T-helper 2 cell treated with Interferon-gamma antibody and Interleukin-4, amounts not matched to agents 5 μg/mL and 100 μg/mL, for 36 hours (primary cell): Measurements from ENCODE around the gene MEFV.
A peak's percentile ranks its signal among the peaks of the same experiment; 100 is the strongest.
"Not testable (repeated sequence)": the region's sequence is repeated elsewhere in the genome, so short reads cannot be mapped to it uniquely, and the experiment has no call there.

ENCODE experiments used
- DNase-seq: peaks from one replicate; pipeline ENCODE4 v3.0.0; 2021; ENCODE audit warnings: low spot score
- H3K27ac Mint-ChIP-seq: one replicate; pipeline ENCODE4 v1.8.0; 2021; ENCODE audit warnings: mild to moderate bottlenecking, mixed read lengths
- H3K27me3 Mint-ChIP-seq: one replicate; pipeline ENCODE4 v1.8.0; 2021; ENCODE audit warnings: low read depth, mixed read lengths
- H3K36me3 Mint-ChIP-seq: one replicate; pipeline ENCODE4 v1.8.0; 2021; ENCODE audit warnings: low read depth, mixed read lengths
- H3K4me1 Mint-ChIP-seq: one replicate; pipeline ENCODE4 v1.8.0; 2021; ENCODE audit warnings: low read depth, mixed read lengths
- H3K4me3 Mint-ChIP-seq: one replicate; pipeline ENCODE4 v1.8.0; 2022; ENCODE audit warnings: mild to moderate bottlenecking, moderate library complexity, mixed read lengths
- H3K9me3 Mint-ChIP-seq: one replicate; pipeline ENCODE4 v1.8.0; 2021; ENCODE audit warnings: mixed read lengths

Gene MEFV

DNA sequence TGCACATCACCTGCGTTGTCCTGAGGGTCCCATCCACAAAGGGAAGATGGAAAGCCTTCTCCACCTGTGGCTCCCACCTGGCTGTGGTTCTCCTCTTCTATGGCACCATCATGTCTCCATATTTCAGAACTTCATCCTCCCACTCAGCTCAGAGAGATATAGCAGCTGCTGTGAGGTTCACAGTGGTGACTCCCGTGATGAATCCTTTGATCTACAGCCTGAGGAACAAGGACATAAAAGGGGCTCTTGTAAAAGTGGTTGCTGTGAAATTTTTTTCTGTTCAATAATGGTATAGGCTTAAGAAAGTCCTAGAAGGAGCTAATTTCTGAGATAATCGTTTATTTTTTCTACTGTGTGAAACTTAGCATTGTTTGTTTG lies 40.2 kb downstream of the MEFV start:
- Mint-ChIP-seq H3K4me3 (peak overlapping the region; percentile 50), H3K4me1 (peaks cover 32% of the 10 kb centered on the region), H3K9me3 (peaks cover 53% of the 10 kb centered on the region), H3K27me3 (no peaks in the 10 kb centered on the region), H3K27ac (peak overlapping the region; percentile 97), H3K36me3 (peaks cover 38% of the 10 kb centered on the region)
- no peak for DNase-seq

DNA sequence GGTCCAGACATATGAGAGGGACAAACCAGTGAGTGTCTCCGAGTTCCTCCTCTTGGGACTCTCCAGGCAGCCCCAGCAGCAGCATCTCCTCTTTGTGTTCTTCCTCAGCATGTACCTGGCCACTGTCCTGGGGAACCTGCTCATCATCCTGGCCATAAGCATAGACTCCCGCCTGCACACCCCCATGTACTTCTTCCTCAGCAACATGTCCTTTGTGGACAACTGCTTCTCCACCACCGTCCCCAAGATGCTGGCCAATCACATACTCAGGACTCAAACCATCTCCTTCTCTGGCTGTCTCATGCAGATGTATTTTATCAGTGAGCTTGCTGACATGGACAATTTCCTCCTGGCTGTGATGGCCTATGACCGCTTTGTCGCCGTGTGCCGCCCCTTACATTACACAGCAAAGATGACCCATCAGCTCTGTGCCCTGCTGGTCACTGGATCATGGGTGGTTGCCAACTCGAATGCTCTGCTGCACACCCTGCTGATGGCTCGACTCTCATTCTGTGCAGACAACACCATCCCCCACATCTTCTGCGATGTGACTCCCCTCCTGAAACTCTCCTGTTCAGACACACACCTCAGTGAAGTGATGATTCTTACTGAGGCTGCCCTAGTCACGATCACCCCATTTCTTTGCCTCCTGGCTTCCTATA lies 40.7 kb downstream of the MEFV start:
- Mint-ChIP-seq H3K27me3 (no peaks in the 10 kb centered on the region), H3K27ac (peak overlapping the region; percentile 97), H3K36me3 (peaks cover 37% of the 10 kb centered on the region), H3K9me3 (peaks cover 49% of the 10 kb centered on the region), H3K4me1 (peaks cover 32% of the 10 kb centered on the region), H3K4me3 (peak overlapping the region; percentile 50)
- DNase-seq: no peak

DNA sequence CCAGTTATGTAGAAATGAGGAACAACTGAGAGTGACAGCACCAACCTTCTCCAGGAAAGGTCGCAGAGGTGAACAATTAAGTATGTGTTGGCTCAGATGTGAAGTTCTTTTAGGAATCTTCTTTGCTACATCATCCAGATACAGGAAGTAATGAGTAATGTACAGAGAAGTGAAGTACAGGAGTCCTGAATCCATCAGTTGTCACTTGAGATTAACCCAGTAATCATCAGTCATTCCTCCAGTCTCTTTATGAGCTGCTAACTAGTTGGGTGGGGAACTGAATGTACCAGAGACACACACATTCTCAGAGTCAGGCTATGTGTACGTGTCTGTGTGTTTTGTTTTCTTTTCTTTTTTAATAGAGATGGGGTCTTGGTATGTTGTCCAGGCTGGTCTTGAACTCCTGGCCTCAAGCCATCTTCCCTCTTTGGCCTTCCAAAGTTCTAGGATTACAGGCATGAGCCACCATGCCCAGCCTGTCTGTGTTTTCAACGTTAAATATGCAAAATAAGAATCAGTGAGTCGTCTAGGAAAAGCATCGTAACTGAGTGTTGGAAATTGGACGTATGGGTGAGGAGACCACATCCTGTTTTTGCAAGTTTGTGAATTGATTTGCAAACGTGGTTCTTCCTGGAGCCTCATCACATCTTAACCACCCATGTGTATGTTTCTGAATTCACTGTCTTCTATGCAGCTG lies 41.4 kb downstream of the MEFV start:
- DNase-seq: peak; percentile 28
- Mint-ChIP-seq H3K36me3 (peaks cover 36% of the 10 kb centered on the region), H3K9me3 (peaks cover 49% of the 10 kb centered on the region), H3K4me3 (peak overlapping the region; percentile 50), H3K27me3 (no peaks in the 10 kb centered on the region), H3K27ac (peak overlapping the region; percentile 97), H3K4me1 (peaks cover 32% of the 10 kb centered on the region)

DNA sequence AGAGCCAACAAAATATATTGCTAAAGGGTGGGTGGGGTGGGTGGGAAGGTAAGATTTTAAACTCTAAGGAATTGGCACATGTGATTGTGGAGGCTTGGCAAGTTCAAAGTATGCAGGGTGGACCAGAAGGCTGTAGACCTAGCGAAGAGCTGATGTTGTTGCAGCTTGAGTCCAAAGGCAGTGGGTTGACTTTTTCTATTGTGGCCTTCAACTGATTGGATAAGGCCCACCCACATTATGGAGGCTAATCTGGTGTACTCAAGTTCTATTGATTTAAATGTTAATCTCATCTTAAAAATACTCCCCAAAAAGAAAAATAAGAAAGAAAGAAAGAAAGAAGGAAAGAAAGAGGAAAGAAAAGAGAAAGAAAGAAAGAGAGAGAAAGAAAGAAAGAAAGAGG lies 43.9 kb downstream of the MEFV start:
- DNase-seq: no peak
- H3K9me3 Mint-ChIP-seq: peaks cover 56% of the 10 kb centered on the region
- peaks cover 30% of the 10 kb centered on the region for H3K36me3 Mint-ChIP-seq
- H3K27me3 Mint-ChIP-seq: no peaks in the 10 kb centered on the region
- peaks cover 30% of the 10 kb centered on the region for H3K4me1 Mint-ChIP-seq
- H3K27ac Mint-ChIP-seq: peak overlapping the region; percentile 78
- H3K4me3 Mint-ChIP-seq: no peak overlapping the region

- H3K4me3 Mint-ChIP-seq: no peak overlapping the region
- H3K36me3 Mint-ChIP-seq: peaks cover 29% of the 10 kb centered on the region
- DNase-seq: no peak
- peaks cover 30% of the 10 kb centered on the region for H3K4me1 Mint-ChIP-seq
- peak overlapping the region; percentile 15 for H3K27ac Mint-ChIP-seq
- H3K9me3 Mint-ChIP-seq: peaks cover 60% of the 10 kb centered on the region
- H3K27me3 Mint-ChIP-seq: no peaks in the 10 kb centered on the region
Measured at GRCh38 chr16:3212006-3212405, 44.4 kb downstream of the MEFV start.

DNA sequence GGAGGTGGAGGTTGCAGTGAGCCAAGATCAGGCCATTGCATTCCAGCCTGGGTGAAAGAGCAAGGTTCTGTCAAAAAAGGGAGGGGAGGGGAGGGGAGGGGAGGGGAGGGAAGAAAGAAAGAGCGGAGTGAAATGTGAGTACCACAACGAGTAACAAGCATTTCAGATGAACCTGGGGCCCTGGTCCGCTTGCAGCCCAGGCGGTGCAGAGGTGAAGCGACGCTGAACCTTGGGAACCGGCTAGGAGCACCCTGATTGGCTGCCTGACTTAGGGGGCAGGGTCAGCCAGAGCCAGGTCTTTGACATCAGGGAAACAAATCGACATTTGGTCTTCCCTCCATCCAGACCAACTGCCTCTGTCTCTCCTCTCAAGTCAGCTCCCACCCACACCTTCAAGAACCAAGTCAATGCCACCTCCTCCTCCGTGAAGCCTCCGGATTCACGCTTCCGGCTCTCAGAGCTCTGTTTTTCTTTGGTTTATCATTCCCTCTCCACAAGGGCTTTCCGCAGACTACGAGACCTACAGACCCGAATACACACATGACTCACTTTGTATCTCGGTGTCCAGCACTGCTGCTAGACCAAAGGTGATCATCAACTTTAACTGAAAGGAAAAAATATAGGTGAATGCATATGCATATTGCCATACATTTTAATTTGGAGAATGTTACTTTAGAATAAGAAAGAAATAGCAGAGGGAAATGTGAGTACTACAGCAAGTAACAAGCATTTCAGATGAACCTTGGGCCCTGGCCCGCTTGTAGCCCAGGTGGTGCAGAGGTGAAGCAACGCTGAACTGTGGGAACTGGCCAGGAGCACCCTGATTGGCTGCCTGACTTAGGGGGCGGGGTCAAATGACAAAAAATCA lies 49.1 kb downstream of the MEFV start:
- no peaks in the 10 kb centered on the region for H3K4me1 Mint-ChIP-seq
- DNase-seq: no peak
- peaks cover 3% of the 10 kb centered on the region for H3K27me3 Mint-ChIP-seq
- no peak overlapping the region for H3K27ac Mint-ChIP-seq
- peaks cover 2% of the 10 kb centered on the region for H3K36me3 Mint-ChIP-seq
- H3K9me3 Mint-ChIP-seq: peaks cover 52% of the 10 kb centered on the region
- no peak overlapping the region for H3K4me3 Mint-ChIP-seq

GRCh38 chr16:3205939-3206338 lies 50.5 kb downstream of the MEFV start:
- not testable (repeated sequence) for H3K27me3 Mint-ChIP-seq, H3K4me1 Mint-ChIP-seq, H3K27ac Mint-ChIP-seq, DNase-seq, H3K4me3 Mint-ChIP-seq, H3K36me3 Mint-ChIP-seq
- H3K9me3 Mint-ChIP-seq: peaks cover 43% of the 10 kb centered on the region

- no peak overlapping the region for H3K4me3 Mint-ChIP-seq
- no peak overlapping the region for H3K27ac Mint-ChIP-seq
- H3K9me3 Mint-ChIP-seq: peaks cover 32% of the 10 kb centered on the region
- DNase-seq: no peak
- H3K27me3 Mint-ChIP-seq: peaks cover 10% of the 10 kb centered on the region
- no peaks in the 10 kb centered on the region for H3K4me1 Mint-ChIP-seq
- no peaks in the 10 kb centered on the region for H3K36me3 Mint-ChIP-seq
Measured at GRCh38 chr16:3202903-3203539, 53.4 kb downstream of the MEFV start.

DNA sequence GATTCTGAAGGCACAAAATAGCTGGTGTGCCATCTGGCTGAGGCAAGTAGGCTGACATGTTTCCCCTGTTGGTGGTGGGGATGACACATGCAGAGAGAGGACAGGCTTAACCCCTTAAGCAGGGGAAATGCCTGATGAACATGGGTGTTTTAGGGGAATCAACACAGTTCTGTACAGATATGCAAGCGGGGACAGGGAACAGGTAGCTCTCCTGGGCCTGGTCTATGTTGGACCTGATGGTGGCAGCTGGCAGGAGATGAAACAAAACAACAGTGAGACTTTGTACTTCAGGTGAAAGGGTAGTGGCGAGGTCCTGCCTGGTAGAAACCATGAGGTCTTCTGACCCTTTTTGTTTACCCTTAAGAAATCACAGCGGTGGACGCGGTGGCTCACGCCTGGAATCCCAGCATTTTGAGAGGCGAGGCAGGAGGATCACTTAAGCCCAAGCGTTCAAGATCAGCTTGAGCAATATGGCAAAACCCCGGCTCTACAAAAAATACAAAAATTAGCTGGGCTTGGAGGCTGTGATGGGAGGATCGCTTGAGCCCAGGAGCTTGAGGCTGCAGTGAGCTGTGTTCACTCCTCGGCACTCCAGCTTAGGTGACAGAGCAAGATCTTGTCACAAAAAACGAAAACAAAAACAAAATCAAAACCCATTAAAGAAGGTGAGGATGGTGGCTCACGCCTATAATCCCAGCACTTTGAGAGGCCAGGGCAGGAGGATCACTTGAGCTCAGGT lies 57.9 kb downstream of the MEFV start:
- peaks cover 23% of the 10 kb centered on the region for H3K27me3 Mint-ChIP-seq

GRCh38 chr16:3197694-3198333 lies 58.6 kb downstream of the MEFV start:
- not testable (repeated sequence) for H3K27ac Mint-ChIP-seq, H3K9me3 Mint-ChIP-seq, H3K36me3 Mint-ChIP-seq, H3K4me3 Mint-ChIP-seq, DNase-seq, H3K4me1 Mint-ChIP-seq
- H3K27me3 Mint-ChIP-seq: peaks cover 23% of the 10 kb centered on the region

More for the DNA sequence above, 57.9 kb downstream of the MEFV start:
- Mint-ChIP-seq H3K9me3 (no peaks in the 10 kb centered on the region), H3K27ac (no peak overlapping the region), H3K4me1 (no peaks in the 10 kb centered on the region), H3K36me3 (no peaks in the 10 kb centered on the region), H3K4me3 (no peak overlapping the region)
- no peak for DNase-seq

- peaks cover 5% of the 10 kb centered on the region for H3K4me1 Mint-ChIP-seq
- no peak overlapping the region for H3K4me3 Mint-ChIP-seq
- DNase-seq: no peak
- H3K36me3 Mint-ChIP-seq: no peaks in the 10 kb centered on the region
- no peak overlapping the region for H3K27ac Mint-ChIP-seq
- peaks cover 34% of the 10 kb centered on the region for H3K27me3 Mint-ChIP-seq
- no peaks in the 10 kb centered on the region for H3K9me3 Mint-ChIP-seq
Measured at GRCh38 chr16:3195975-3196374, 60.5 kb downstream of the MEFV start.

- DNase-seq: no peak
- no peak overlapping the region for H3K27ac Mint-ChIP-seq
- H3K4me3 Mint-ChIP-seq: no peak overlapping the region
- H3K9me3 Mint-ChIP-seq: no peaks in the 10 kb centered on the region
- H3K4me1 Mint-ChIP-seq: peaks cover 11% of the 10 kb centered on the region
- peaks cover 46% of the 10 kb centered on the region for H3K27me3 Mint-ChIP-seq
- no peaks in the 10 kb centered on the region for H3K36me3 Mint-ChIP-seq
Measured at GRCh38 chr16:3194792-3195191, 61.6 kb downstream of the MEFV start.
